ENCODE results near the gene ABR. TPM values are rescaled to one million over a fixed set of nuclear protein-coding genes. Genes with fewer than 3 reads are reported as not detected.
"Not testable (repeated sequence)": the region's sequence is repeated elsewhere in the genome, so short reads cannot be mapped to it uniquely, and the experiment has no call there.

ABR gene
- total and polyA plus RNA-seq, 9 donors: 25.0 to 94.6 (median 60.2) TPM

GRCh38 chr17:1050246-1050995 is 129.4 kb downstream of the ABR start:
- intact Hi-C loops (cut with DNase I): loop anchor here in 2 of 4 donors (5.0 to 10.0 kb wide), 3 partner anchors 53 to 246 kb away; partner anchors contain the start of gene TIMM22 (in 1 of the 2)
- no peaks in the 10 kb centered on the region for H3K36me3 ChIP-seq
- DNase-seq: no peak
- no peaks in the 10 kb centered on the region for H3K9me3 ChIP-seq
- H3K27me3 ChIP-seq: no peaks in the 10 kb centered on the region
- peaks cover 7% of the 10 kb centered on the region for H3K4me1 ChIP-seq (ENCODE audit: insufficient read depth)
- no peak for TF ChIP-seq CTCF (IDR thresholded peaks at IDR 0.05)
- TF ChIP-seq EP300 (IDR thresholded peaks at IDR 0.05): no peak
- TF ChIP-seq POLR2A (IDR thresholded peaks at IDR 0.05): no peak
- no peak overlapping the region for H3K27ac ChIP-seq
- H3K4me3 ChIP-seq: no peak overlapping the region
- WGBS, 3 donors: 86 to 88% (median 88%) methylated on average over 22 of the region's 22 CpGs

GRCh38 chr17:1049446-1050225 is 130.1 kb downstream of the ABR start:
- Histone ChIP-seq H3K36me3 (no peaks in the 10 kb centered on the region), H3K4me1 (ENCODE audit: insufficient read depth) (peaks cover 7% of the 10 kb centered on the region), H3K4me3 (no peak overlapping the region), H3K9me3 (no peaks in the 10 kb centered on the region), H3K27ac (no peak overlapping the region), H3K27me3 (no peaks in the 10 kb centered on the region)
- no peak for DNase-seq
- no peak for TF ChIP-seq POLR2A (IDR thresholded peaks at IDR 0.05)
- 93% methylated on average over 28 of the region's 28 CpGs for WGBS, 3 donors
- intact Hi-C loops (cut with DNase I): loop anchor here in 2 of 4 donors (5.0 to 10.0 kb wide), 4 partner anchors 42 to 245 kb away; partner anchors contain the start of gene TIMM22 (in 1 of the 2)

GRCh38 chr17:1048516-1049115 is 131.2 kb downstream of the ABR start:
- WGBS, 3 donors: 94 to 96% (median 94%) methylated on average over 49 of the region's 49 CpGs
- H3K36me3 ChIP-seq, DNase-seq: not testable (repeated sequence)

GRCh38 chr17:1047879-1048470 is 131.8 kb downstream of the ABR start:
- no peak for DNase-seq
- Histone ChIP-seq H3K36me3 (no peaks in the 10 kb centered on the region), H3K4me3 (no peak overlapping the region), H3K27ac (peak overlapping the region in 1 of 2 donors; percentile 28), H3K27me3 (no peaks in the 10 kb centered on the region), H3K9me3 (no peaks in the 10 kb centered on the region), H3K4me1 (ENCODE audit: insufficient read depth) (peaks cover 9% of the 10 kb centered on the region)
- 51 to 74% (median 57%) methylated on average over 16 to 20 of the region's 20 CpGs for WGBS, 3 donors
- TF ChIP-seq POLR2A (IDR thresholded peaks at IDR 0.05) (no peak), CTCF (IDR thresholded peaks at IDR 0.05) (no peak), EP300 (IDR thresholded peaks at IDR 0.05) (no peak)
- intact Hi-C loops (cut with DNase I): loop anchor here in 1 of 4 donors (5.0 kb wide), 1 partner anchor 41 kb away; no protein-coding TSS in a partner anchor

More at GRCh38 chr17:1048516-1049115, 131.2 kb downstream of the ABR start:
- not testable (repeated sequence) for H3K27ac ChIP-seq; H3K4me3 ChIP-seq; H3K27me3 ChIP-seq; H3K4me1 ChIP-seq (ENCODE audit: insufficient read depth); H3K9me3 ChIP-seq
- intact Hi-C loops (cut with DNase I): loop anchor here in 1 of 4 donors (5.0 kb wide), 1 partner anchor 41 kb away; no protein-coding TSS in a partner anchor
